ACC112 (cell line): ENCODE results near the gene NAA11.

Source experiments
- H2AFZ ChIP-seq: fragments of 200-600 bp; sonication (generic); one replicate; pipeline ENCODE4 v1.6.0; 2017; ENCODE audit warnings: antibody characterized with exemption, low read length; ENCODE audit not compliant: unreplicated experiment
- H3K27ac ChIP-seq: fragments of 200-600 bp; sonication (generic); 2 replicates; pipeline ENCODE4 v1.5.1; 2014; ENCODE audit warnings: low read depth, mild to moderate bottlenecking, antibody characterized with exemption, low read length, moderate library complexity
- H3K27me3 ChIP-seq: fragments of 200-600 bp; sonication (generic); 2 replicates; pipeline ENCODE4 v1.6.1; 2014; ENCODE audit warnings: mild to moderate bottlenecking, antibody characterized with exemption, low read length, moderate library complexity, mixed read lengths; ENCODE audit not compliant: insufficient read depth
- H3K36me3 ChIP-seq: fragments of 200-600 bp; sonication (generic); 2 replicates; pipeline ENCODE4 v1.6.1; 2016; ENCODE audit warnings: mild to moderate bottlenecking, antibody characterized with exemption, low read length, moderate library complexity, mixed read lengths; ENCODE audit not compliant: insufficient read depth
- H3K4me1 ChIP-seq: fragments of 200-600 bp; sonication (generic); one replicate; pipeline ENCODE4 v1.6.1; 2016; ENCODE audit warnings: low read length, mixed read lengths; ENCODE audit not compliant: insufficient read depth, unreplicated experiment, control insufficient read depth
- H3K4me3 ChIP-seq: fragments of 200-600 bp; sonication (generic); 2 replicates; pipeline ENCODE4 v1.5.1; 2014; ENCODE audit warnings: mild to moderate bottlenecking, low read depth, low read length
- H3K79me2 ChIP-seq: fragments of 200-600 bp; sonication (generic); one replicate; pipeline ENCODE4 v1.6.0; 2016; ENCODE audit warnings: low read length; ENCODE audit not compliant: control insufficient read depth, unreplicated experiment, insufficient read depth

The NAA11 gene

DNA sequence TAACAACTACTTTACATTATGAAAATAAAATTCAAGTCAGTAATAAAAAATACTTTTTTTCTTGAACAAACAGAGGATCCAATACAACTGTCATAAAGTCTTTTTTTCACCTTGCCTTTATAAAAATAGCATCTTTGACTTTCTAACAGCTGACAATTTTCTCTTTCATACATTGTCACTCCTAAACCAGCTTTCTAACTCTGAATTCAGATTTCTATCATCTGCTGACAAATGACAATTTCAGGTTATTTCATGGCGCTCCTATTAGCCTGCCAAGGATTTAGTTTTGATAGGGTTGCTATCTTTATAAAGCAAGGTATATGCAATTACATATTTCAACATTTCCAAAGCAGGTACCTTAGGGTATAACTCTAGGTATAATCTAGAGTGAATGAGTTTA, 14.6 kb downstream of the NAA11 start:
- H3K27ac ChIP-seq, result no peak overlapping the region
- no peaks in the 10 kb centered on the region for H3K36me3 ChIP-seq
- no peaks in the 10 kb centered on the region for H3K4me1 ChIP-seq
- H3K79me2 ChIP-seq, result no peaks in the 10 kb centered on the region
- H3K4me3 ChIP-seq, result no peak overlapping the region
- no peak overlapping the region for H2AFZ ChIP-seq
- no peaks in the 10 kb centered on the region for H3K27me3 ChIP-seq

DNA sequence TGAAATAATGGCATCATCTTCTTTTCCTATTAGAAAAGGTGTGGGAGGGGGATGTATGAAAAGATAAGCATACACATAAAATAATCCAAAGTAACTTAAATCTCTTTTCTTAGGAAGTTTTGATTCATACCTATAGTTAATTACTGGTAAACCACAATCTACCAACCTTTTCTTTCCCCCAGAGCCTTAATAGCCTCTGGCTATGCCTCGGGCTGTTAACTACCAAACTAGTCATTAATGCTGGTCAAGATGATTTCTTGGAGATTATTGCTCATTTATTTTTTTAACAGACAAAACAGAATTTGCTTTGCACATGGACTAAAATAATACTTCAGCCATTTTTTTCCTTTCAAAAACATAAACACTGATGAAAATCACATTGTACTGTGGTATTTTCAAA, 16.9 kb downstream of the NAA11 start:
- Histone ChIP-seq H3K36me3 (no peaks in the 10 kb centered on the region), H2AFZ (no peak overlapping the region), H3K4me1 (no peaks in the 10 kb centered on the region), H3K27me3 (no peaks in the 10 kb centered on the region), H3K27ac (no peak overlapping the region), H3K4me3 (no peak overlapping the region), H3K79me2 (no peaks in the 10 kb centered on the region)

DNA sequence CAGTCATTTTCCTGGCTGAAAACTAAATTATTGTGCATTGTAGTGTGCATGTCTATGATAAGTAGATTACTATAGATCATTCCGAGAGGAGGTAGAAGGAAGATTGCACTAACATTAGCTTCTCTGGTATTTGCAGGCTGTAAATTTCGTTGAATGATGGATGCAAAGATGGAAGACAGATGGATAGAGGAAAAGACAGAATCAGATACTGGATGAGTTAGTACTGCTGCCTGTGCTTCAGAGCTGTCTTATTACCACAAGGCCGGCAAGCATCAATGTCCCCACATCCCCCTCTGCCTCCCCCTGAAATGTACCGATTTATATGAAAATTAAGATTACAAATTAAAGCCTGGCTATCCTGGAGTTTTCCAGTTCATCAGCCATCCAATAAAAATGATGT, 17.7 kb downstream of the NAA11 start:
- Histone ChIP-seq H3K27me3 (no peaks in the 10 kb centered on the region), H3K36me3 (no peaks in the 10 kb centered on the region), H2AFZ (no peak overlapping the region), H3K4me3 (no peak overlapping the region), H3K79me2 (no peaks in the 10 kb centered on the region), H3K4me1 (no peaks in the 10 kb centered on the region), H3K27ac (no peak overlapping the region)

DNA sequence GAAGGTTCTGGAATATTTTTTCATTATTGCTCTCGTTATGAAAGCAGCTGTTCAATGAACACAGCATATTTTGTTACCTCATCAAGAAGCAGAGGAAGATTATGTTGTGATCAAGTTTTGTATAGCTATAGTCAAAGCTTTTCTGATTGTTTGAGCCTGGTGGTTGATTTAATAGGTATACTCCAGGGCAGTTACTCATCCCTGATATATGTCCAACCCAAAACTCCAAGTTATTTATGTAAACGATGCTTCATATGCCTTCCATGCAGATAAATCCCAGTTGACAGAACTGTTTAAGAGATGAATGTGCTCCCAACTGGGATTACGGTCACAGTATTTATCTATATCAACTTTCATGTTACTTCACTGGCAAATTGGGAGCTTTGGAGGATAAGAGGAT, 19.1 kb downstream of the NAA11 start:
- Histone ChIP-seq H3K4me1 (no peaks in the 10 kb centered on the region), H3K79me2 (no peaks in the 10 kb centered on the region), H3K4me3 (no peak overlapping the region), H3K36me3 (no peaks in the 10 kb centered on the region), H2AFZ (no peak overlapping the region), H3K27ac (no peak overlapping the region), H3K27me3 (no peaks in the 10 kb centered on the region)

DNA sequence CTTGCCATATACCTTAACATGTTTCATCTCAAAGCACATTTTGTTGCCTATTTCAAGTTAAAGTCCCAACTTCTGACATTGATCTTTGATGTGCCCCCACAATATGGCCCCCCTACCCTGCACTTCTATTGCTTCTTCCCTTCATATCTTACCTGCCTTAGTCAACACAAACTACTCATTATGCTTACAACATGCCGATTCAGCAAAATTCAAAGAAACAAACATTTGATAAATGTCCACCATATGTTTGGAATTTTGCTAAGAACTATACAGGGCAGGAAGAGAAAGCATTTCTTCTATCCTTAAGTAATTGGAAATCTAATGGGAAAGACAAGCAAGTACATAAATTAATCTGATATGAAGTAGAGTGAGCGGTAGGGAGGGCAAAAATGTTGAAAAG, 25.6 kb downstream of the NAA11 start:
- no peaks in the 10 kb centered on the region; the same call in 1 of the 2 replicates for H3K27me3 ChIP-seq
- no peaks in the 10 kb centered on the region for H3K79me2 ChIP-seq
- no peak overlapping the region for H3K27ac ChIP-seq
- H2AFZ ChIP-seq, result no peak overlapping the region
- no peak overlapping the region for H3K4me3 ChIP-seq
- no peaks in the 10 kb centered on the region for H3K4me1 ChIP-seq
- no peaks in the 10 kb centered on the region for H3K36me3 ChIP-seq

DNA sequence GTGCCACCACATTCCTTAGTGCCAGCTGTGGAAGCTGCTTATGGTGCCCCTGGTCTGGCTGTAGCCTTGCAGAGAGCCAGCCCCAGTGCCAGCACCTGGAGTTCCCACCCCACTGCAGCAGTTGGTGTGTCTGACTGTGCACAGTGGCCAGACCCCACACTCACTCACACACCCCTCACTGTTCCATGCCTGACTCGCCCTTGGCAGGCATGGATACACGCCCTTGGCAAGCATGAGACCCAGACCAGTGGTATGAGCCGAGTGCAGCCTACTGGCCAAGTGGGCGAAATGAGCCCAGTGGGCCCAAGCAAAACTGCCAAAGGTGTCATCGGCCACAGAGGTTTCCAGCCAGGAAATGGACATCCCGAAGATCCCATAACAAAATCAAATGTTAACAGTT, 27.4 kb downstream of the NAA11 start:
- no peaks in the 10 kb centered on the region for H3K36me3 ChIP-seq
- no peaks in the 10 kb centered on the region for H3K79me2 ChIP-seq
- H3K4me1 ChIP-seq, result peaks cover 6% of the 10 kb centered on the region
- no peak overlapping the region for H3K4me3 ChIP-seq
- no peaks in the 10 kb centered on the region; the same call in 1 of the 2 replicates for H3K27me3 ChIP-seq
- no peak overlapping the region for H2AFZ ChIP-seq
- H3K27ac ChIP-seq, result no peak overlapping the region

DNA sequence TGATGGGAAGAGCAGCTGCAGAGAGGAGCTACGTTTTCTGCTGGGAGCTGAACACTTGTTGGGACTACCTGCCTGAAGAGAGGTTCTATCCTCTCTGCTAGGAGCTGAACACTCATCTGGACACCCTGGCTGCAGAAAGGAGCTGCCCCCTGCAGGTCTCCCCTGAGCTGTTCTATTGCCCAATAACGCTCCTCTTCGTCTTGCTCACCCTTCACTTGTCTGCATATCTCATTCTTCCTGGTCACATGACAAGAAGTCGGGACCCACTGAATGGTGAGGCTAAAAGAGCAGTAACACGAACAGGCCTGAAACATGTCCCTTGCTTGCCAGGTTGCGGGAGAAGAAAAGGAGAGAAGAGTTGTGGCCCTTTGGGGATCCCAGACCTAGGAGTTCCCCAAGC, 27.8 kb downstream of the NAA11 start:
- peaks cover 6% of the 10 kb centered on the region for H3K4me1 ChIP-seq
- H3K27ac ChIP-seq, result no peak overlapping the region
- H3K36me3 ChIP-seq, result no peaks in the 10 kb centered on the region
- H3K79me2 ChIP-seq, result no peaks in the 10 kb centered on the region
- no peak overlapping the region for H2AFZ ChIP-seq
- no peak overlapping the region for H3K4me3 ChIP-seq
- no peaks in the 10 kb centered on the region; the same call in 1 of the 2 replicates for H3K27me3 ChIP-seq

DNA sequence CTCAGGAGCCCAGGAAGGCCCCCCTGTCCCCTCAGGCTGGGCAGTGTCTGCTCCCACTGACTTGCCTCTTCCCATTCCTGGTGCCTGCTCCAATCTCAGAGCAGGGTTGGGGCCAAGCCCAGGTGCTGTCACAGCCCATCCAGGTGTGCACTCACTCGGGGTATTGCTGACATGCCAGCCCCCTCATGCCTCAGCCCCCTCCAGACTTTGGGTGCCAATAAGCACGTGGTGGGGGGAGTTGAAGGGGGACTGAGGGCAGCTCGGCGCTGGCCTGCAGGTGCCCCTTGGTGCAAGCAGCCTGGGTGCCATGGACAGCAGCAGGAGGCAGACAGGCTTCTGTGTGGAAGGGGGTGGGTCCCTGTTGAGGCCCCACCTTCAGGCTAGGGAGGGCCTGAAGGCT, 28.4 kb downstream of the NAA11 start:
- peaks cover 6% of the 10 kb centered on the region for H3K4me1 ChIP-seq
- no peak overlapping the region for H3K4me3 ChIP-seq
- no peaks in the 10 kb centered on the region; the same call in 1 of the 2 replicates for H3K27me3 ChIP-seq
- no peaks in the 10 kb centered on the region for H3K79me2 ChIP-seq
- H3K36me3 ChIP-seq, result no peaks in the 10 kb centered on the region
- H3K27ac ChIP-seq, result no peak overlapping the region
- no peak overlapping the region for H2AFZ ChIP-seq

DNA sequence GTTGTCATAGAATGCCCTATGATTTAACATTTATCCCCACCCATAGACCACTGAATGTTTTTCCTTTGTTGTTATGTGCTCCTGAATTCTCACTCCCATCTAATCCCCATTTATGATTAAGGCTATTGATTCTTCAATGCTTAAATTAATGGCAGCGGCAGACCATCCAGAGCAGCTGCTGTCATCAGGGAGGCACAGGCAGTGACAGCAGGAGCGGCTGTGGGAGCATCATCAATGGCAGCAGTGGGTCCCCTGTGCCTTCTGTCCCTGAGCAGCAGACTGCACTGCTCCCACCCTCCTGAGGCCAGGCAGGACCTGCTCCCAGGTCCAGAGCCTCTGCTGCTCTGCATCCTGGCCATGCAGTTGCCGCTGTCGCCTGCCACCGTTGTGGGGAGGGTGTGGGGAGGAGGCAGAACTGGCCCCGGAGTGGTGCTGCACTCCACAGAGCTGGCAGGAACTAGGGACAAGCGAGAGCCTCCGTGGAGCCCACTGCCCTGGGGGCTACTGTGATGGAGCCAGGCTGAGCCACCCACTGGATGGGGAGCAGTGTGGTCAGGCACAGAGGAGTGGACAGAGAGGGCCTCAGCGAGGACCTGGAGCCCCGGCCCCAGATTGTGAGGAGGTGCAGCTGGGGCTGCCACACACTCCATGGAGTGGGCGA, 29.0 kb downstream of the NAA11 start:
- no peak overlapping the region for H2AFZ ChIP-seq
- H3K79me2 ChIP-seq, result no peaks in the 10 kb centered on the region
- H3K27ac ChIP-seq, result no peak overlapping the region
- peaks cover 6% of the 10 kb centered on the region for H3K4me1 ChIP-seq
- no peaks in the 10 kb centered on the region for H3K36me3 ChIP-seq
- no peak overlapping the region for H3K4me3 ChIP-seq
- H3K27me3 ChIP-seq, result no peaks in the 10 kb centered on the region; the same call in 1 of the 2 replicates

DNA sequence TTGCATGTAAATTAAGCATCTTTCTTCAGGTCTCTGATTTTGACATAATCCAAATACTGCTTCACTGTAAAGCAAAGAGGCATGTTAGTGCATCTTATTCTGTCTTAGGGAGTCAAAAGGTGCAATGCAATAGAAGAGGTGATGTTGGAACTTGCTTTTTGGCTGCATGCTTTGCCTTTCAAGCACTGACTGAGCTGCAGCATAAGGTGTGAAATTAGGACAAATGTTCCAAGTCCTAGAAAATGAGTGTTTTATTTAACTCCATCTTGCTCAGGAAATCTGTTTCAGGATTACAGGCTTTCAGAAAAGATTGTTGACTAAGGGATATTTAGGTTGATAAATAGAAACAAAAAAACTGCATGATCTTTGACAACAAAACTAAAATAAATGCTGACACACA, 30.8 kb downstream of the NAA11 start:
- Histone ChIP-seq H3K4me1 (peaks cover 6% of the 10 kb centered on the region), H2AFZ (no peak overlapping the region), H3K79me2 (no peaks in the 10 kb centered on the region), H3K36me3 (no peaks in the 10 kb centered on the region), H3K27ac (no peak overlapping the region), H3K27me3 (no peaks in the 10 kb centered on the region; the same call in 1 of the 2 replicates), H3K4me3 (no peak overlapping the region)

DNA sequence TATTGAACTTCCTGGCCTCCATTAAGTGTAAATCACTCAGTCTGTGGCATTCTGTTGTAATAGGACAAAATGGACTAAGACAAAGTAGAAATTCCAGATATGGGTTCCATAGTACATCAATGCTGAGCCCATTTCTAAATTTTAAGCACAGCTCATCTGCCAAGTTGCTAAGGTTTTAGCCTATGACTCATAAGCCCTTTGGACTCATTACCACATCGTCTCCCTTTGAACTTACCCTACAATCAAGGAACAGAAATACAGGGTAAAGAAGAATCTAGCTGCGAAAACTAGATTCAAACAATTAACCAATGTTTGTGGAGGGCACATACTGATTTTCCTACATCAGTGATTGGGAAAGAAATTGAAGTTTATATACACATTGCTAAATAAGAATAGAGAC, 31.8 kb downstream of the NAA11 start:
- Histone ChIP-seq H3K27ac (no peak overlapping the region), H3K36me3 (no peaks in the 10 kb centered on the region), H3K27me3 (no peaks in the 10 kb centered on the region; the same call in 1 of the 2 replicates), H2AFZ (no peak overlapping the region), H3K79me2 (no peaks in the 10 kb centered on the region), H3K4me3 (no peak overlapping the region), H3K4me1 (peaks cover 6% of the 10 kb centered on the region)
